Lung (tissue), 16 donors: ENCODE measurements around the gene PRM3. TPM values are rescaled to one million over a fixed set of nuclear protein-coding genes. Genes with fewer than 3 reads are reported as not detected.

Experiments used
- ATAC-seq: fragments of 200-7000 bp; cut with Tn5 transposase; one replicate; pipeline ENCODE4 v1.9.1; 2020; ENCODE audit warnings: moderate number of reproducible peaks; ENCODE audit not compliant: insufficient read depth, low FRiP score
- DNase-seq, 3 donors: peaks; one replicate each; pipeline ENCODE4 v3.0.0-alpha.2; 2013 to 2017
- H3K27ac ChIP-seq, 2 donors: one replicate each; pipeline ENCODE4 v1.5.1; 2013; ENCODE audit warnings: mild to moderate bottlenecking in 2 of 2, moderate library complexity in 2 of 2, control low read depth in 1 of 2, inconsistent platforms in 1 of 2, low read depth in 1 of 2, low read length in 1 of 2
- H3K27me3 ChIP-seq, 3 donors: one replicate each; pipeline ENCODE4 v1.5.1; 2013; ENCODE audit warnings: low read length in 2 of 3; ENCODE audit not compliant: control insufficient read depth in 3 of 3, insufficient read depth in 3 of 3
- H3K36me3 ChIP-seq, 4 donors: one replicate each; pipeline ENCODE4 v1.5.1; 2013; ENCODE audit warnings: low read length in 4 of 4, mild to moderate bottlenecking in 1 of 4, moderate library complexity in 1 of 4; ENCODE audit not compliant: control insufficient read depth in 4 of 4, insufficient read depth in 4 of 4
- H3K4me1 ChIP-seq, 5 donors: one replicate each; pipeline ENCODE4 v1.5.1; 2013; ENCODE audit warnings: low read length in 5 of 5, mild to moderate bottlenecking in 2 of 5, moderate library complexity in 1 of 5; ENCODE audit not compliant: control insufficient read depth in 5 of 5, insufficient read depth in 5 of 5
- H3K4me3 ChIP-seq: one replicate; pipeline ENCODE4 v1.5.1; 2013; ENCODE audit warnings: mild to moderate bottlenecking, control low read depth, moderate library complexity
- H3K9ac ChIP-seq, 2 donors: one replicate each; pipeline ENCODE4 v1.5.1; 2013; ENCODE audit warnings: low read length in 2 of 2, control low read depth in 1 of 2; ENCODE audit not compliant: insufficient read depth in 1 of 2
- H3K9me3 ChIP-seq, 4 donors: one replicate each; pipeline ENCODE4 v1.5.1; 2013; ENCODE audit warnings: low read length in 3 of 4, mild to moderate bottlenecking in 1 of 4, moderate library complexity in 1 of 4; ENCODE audit not compliant: control insufficient read depth in 4 of 4, insufficient read depth in 3 of 4
- WGBS, 2 donors: extraction: QIAGEN DNeasy Blood & Tissue Kit; methylation state at CpG; one replicate each; pipeline ENCODE4 v1.1.7; 2013; 5-methylcytosine and 5-hydroxymethylcytosine counted together
- long read RNA-seq, 5 donors: transcript quantifications; one replicate each; lab custom pipeline, GENCODE V29; 2026
- polyA plus RNA-seq, 2 donors: library from polyadenylated mRNA; stranded (reverse); fragments of 200-250 nt; gene quantifications; one replicate each; pipeline ENCODE4 v1.2.1, GENCODE V29; 2013
- total RNA-seq, 2 donors: library from RNA; depleted of rRNA in 1 of 2; stranded (reverse); fragments of >200 nt in 1 of 2; gene quantifications; one replicate each; pipeline ENCODE4 v1.2.1, GENCODE V29; 2014 to 2021
- TF ChIP-seq, protein P1 (sequence below): IDR thresholded peaks from 2 replicates; pipeline ENCODE4 v1.5.1; 2012; ENCODE audit warnings: mild to moderate bottlenecking; ENCODE audit errors: control extremely low read depth, extremely low read depth
- donor health status: control.
- donor health status: control.
- donor health status: Bipolar disorder and iron deficiency.
- donor health status: healthy.
- donor health status: DM: yes; HTN: yes; CAD: no.

The PRM3 gene, protein sequence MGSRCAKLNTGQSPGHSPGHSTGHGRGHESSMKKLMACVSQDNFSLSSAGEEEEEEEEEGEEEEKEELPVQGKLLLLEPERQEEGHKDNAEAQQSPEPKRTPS
- not detected for total RNA-seq
- polyA plus RNA-seq: not detected
- long read RNA-seq, donor 1: 0 reads
- long read RNA-seq, donor 2: 0 reads
- long read RNA-seq, donor 3: 0 reads
- long read RNA-seq, donor 4: 0 reads
- long read RNA-seq, donor 5: 0 reads

DNA sequence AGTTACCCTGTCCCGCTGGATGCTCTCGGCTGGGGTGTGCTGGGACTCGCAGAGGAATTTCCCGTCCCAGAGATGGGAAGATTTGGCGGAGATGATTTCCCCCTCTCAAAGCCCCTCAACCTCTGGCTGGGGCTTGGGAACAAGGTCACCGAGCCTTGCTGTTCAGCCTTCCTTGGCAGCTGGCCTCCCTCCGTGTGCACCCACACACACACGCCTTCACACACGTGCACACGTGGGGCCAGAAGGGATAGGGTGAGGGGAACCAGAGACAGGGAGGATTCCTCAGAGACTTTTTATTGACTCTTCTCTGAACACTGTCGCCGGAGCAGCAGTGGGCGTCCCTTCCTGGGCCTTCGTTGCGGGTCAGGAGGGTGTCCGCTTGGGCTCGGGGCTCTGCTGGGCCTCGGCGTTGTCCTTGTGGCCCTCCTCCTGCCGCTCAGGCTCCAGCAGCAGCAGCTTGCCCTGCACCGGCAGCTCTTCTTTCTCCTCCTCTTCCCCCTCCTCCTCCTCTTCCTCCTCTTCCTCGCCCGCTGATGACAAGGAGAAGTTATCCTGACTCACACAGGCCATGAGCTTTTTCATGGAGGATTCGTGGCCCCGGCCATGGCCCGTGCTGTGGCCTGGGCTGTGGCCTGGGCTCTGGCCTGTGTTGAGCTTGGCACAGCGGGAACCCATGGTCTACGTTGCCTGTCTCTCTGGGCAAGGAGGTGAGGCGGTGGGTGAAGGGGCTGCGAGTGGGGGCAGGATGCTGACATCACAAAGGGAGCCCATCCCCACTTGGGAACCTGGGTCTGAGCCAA is at the start of gene PRM3:
Gene PRM3 (minus strand): TSS at position 709 of the 800 bp plus-strand sequence. CDS start 34 bp downstream, at position 675.
- Histone ChIP-seq H3K9ac (no peak within 1 kb of the TSS), H3K27me3 (no peaks in the 10 kb centered on the region), H3K4me3 (no peak within 1 kb of the TSS), H3K27ac (no peak within 1 kb of the TSS), H3K9me3 (no peaks in the 10 kb centered on the region), H3K36me3 (no peaks in the 10 kb centered on the region), H3K4me1 (peaks cover 0 to 15% (median 0%) of the 10 kb centered on the region in 5 donors)
- no peak for ATAC-seq
- 87 to 88% methylated on average over 28 to 30 of the region's 30 CpGs for WGBS, 2 donors
- TF ChIP-seq, protein P1, sequence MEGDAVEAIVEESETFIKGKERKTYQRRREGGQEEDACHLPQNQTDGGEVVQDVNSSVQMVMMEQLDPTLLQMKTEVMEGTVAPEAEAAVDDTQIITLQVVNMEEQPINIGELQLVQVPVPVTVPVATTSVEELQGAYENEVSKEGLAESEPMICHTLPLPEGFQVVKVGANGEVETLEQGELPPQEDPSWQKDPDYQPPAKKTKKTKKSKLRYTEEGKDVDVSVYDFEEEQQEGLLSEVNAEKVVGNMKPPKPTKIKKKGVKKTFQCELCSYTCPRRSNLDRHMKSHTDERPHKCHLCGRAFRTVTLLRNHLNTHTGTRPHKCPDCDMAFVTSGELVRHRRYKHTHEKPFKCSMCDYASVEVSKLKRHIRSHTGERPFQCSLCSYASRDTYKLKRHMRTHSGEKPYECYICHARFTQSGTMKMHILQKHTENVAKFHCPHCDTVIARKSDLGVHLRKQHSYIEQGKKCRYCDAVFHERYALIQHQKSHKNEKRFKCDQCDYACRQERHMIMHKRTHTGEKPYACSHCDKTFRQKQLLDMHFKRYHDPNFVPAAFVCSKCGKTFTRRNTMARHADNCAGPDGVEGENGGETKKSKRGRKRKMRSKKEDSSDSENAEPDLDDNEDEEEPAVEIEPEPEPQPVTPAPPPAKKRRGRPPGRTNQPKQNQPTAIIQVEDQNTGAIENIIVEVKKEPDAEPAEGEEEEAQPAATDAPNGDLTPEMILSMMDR: no peak
- DNase-seq: peak in 2 of 3 donors; percentile 20 to 29

DNA sequence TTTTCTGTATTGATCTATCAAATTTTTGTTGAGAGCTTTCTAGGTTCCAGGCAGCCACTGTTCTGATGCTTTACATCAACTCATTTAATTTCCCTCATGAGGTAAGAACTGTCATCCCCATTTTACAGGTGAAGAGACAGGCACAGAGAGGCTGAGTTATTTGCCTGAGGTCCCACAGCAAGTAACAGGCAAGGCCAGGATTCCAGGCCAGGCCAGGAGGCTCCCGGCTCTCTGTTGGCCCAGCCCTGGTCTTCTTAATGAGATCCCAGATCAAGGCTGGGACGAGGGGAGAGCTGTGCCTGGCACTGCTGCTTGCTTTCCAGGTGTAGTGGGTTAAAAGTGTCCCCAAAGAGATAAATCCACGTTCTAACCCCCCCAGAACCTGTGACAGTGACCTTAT is 49.4 kb upstream of the PRM3 start:
- DNase-seq (no peak), ATAC-seq (no peak)
- WGBS, 2 donors: 87 to 90% methylated on average over 3 of the region's 3 CpGs
- no peak overlapping the region for H3K4me3 ChIP-seq
- H3K4me1 ChIP-seq: peaks cover 0 to 20% (median 3%) of the 10 kb centered on the region in 5 donors
- H3K36me3 ChIP-seq: no peaks in the 10 kb centered on the region
- no peaks in the 10 kb centered on the region for H3K9me3 ChIP-seq
- H3K27ac ChIP-seq: no peak overlapping the region
- TF ChIP-seq, protein P1: no peak
- H3K9ac ChIP-seq: no peak overlapping the region
- H3K27me3 ChIP-seq: no peaks in the 10 kb centered on the region

DNA sequence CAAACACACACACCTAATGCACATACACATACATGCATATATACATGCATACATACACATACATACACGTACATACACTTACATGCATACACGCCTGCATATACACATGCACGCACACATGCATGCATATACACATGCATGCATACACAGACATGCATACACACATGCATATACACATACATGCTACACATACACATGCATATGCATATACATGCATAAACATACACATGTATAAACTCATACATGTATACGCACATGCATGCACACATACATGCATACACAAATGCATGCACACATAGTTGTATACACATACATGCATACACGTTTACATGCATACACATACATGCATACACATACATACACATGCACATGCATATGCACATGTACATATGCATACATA is 48.2 kb upstream of the PRM3 start:
- Histone ChIP-seq H3K27ac (no peak overlapping the region), H3K27me3 (no peaks in the 10 kb centered on the region), H3K4me1 (peaks cover 0 to 13% (median 0%) of the 10 kb centered on the region in 5 donors), H3K4me3 (no peak overlapping the region), H3K9me3 (no peaks in the 10 kb centered on the region), H3K36me3 (no peaks in the 10 kb centered on the region), H3K9ac (no peak overlapping the region)
- WGBS, 2 donors: 84 to 91% methylated on average over 5 of the region's 5 CpGs
- TF ChIP-seq, protein P1: no peak
- no peak for DNase-seq
- ATAC-seq: no peak
